Measurements from ENCODE around the gene PRKCB.
"Not testable (repeated sequence)": the region's sequence is repeated elsewhere in the genome, so short reads cannot be mapped to it uniquely, and the experiment has no call there.

The PRKCB gene

GRCh38 chr16:24013054-24013636, 177.4 kb downstream of the PRKCB start:
- no peak for DNase-seq

- DNase-seq: no peak
Measured at GRCh38 chr16:24013864-24014645, 178.3 kb downstream of the PRKCB start.

GRCh38 chr16:24014955-24015354, 179.2 kb downstream of the PRKCB start:
- DNase-seq: not testable (repeated sequence)

- DNase-seq: no peak
Measured at GRCh38 chr16:24015923-24016322, 180.1 kb downstream of the PRKCB start.

GRCh38 chr16:24018485-24018884, 182.7 kb downstream of the PRKCB start:
- no peak for DNase-seq

GRCh38 chr16:24022797-24023196, 187.0 kb downstream of the PRKCB start:
- DNase-seq: no peak

GRCh38 chr16:24023621-24024020, 187.8 kb downstream of the PRKCB start:
- DNase-seq: no peak

GRCh38 chr16:24024971-24025370, 189.2 kb downstream of the PRKCB start:
- DNase-seq: no peak

GRCh38 chr16:24027466-24027865, 191.7 kb downstream of the PRKCB start:
- DNase-seq: no peak

GRCh38 chr16:24029841-24030240, 194.1 kb downstream of the PRKCB start:
- DNase-seq: not testable (repeated sequence)

GRCh38 chr16:24035127-24035842, 199.5 kb downstream of the PRKCB start:
- DNase-seq: no peak

- no peak for DNase-seq
Measured at GRCh38 chr16:24036038-24036543, 200.3 kb downstream of the PRKCB start.

GRCh38 chr16:24036614-24037013, 200.8 kb downstream of the PRKCB start:
- peak; percentile 34 for DNase-seq

- DNase-seq: no peak
Measured at GRCh38 chr16:24037335-24037734, 201.6 kb downstream of the PRKCB start.

GRCh38 chr16:24041834-24042631, 206.2 kb downstream of the PRKCB start:
- peak; percentile 48 for DNase-seq

GRCh38 chr16:24044467-24044866, 208.7 kb downstream of the PRKCB start:
- DNase-seq: no peak

- no peak for DNase-seq
Measured at GRCh38 chr16:24045641-24046040, 209.9 kb downstream of the PRKCB start.

- no peak for DNase-seq
Measured at GRCh38 chr16:24046442-24046841, 210.7 kb downstream of the PRKCB start.

- no peak for DNase-seq
Measured at GRCh38 chr16:24049113-24049512, 213.3 kb downstream of the PRKCB start.

- DNase-seq: no peak
Measured at GRCh38 chr16:24051125-24051524, 215.3 kb downstream of the PRKCB start.

GRCh38 chr16:24052329-24053098, 216.7 kb downstream of the PRKCB start:
- DNase-seq: no peak
